Stomach (tissue), 9 donors: ENCODE results near the gene SH3BP5. TPM values are rescaled to one million over a fixed set of nuclear protein-coding genes. Genes with fewer than 3 reads are reported as not detected.

ENCODE experiments used
- DNase-seq, 2 donors: peaks; one replicate each; pipeline versions ENCODE4 v3.0.0 to v3.0.0-alpha.2; 2013 to 2019
- H3K27ac ChIP-seq, 5 donors: fragments of 200-600 bp in 4 of 5; sonication (generic) in 4 of 5; one replicate each; pipeline ENCODE4 v1.5.1; 2013 to 2019; ENCODE audit warnings: mild to moderate bottlenecking in 1 of 5, moderate library complexity in 1 of 5
- H3K27me3 ChIP-seq, 3 donors: fragments of 200-600 bp; sonication (generic); one replicate each; pipeline ENCODE4 v1.5.1; 2017 to 2019; ENCODE audit warnings: mixed run types in 1 of 3
- H3K36me3 ChIP-seq, 4 donors: fragments of 200-600 bp; sonication (generic); 1 replicate in 3 of 4; 2 replicates in 1 of 4; pipeline ENCODE4 v1.5.1; 2016 to 2019
- H3K4me1 ChIP-seq, 4 donors: fragments of 200-600 bp; sonication (generic); one replicate each; pipeline ENCODE4 v1.5.1; 2016 to 2019
- H3K4me3 ChIP-seq, 4 donors: fragments of 200-600 bp; sonication (generic) in 3 of 4; one replicate each; pipeline ENCODE4 v1.5.1; 2016 to 2019; ENCODE audit warnings: mild to moderate bottlenecking in 1 of 4
- H3K9me3 ChIP-seq, 4 donors: fragments of 200-600 bp; sonication (generic); one replicate each; pipeline ENCODE4 v1.5.1; 2016 to 2019
- EP300 ChIP-seq: sonication (generic); formaldehyde crosslinking; IDR thresholded peaks from one replicate; pipeline ENCODE4 v1.6.1; 2017; ENCODE audit warnings: antibody characterized with exemption
- POLR2A ChIP-seq, 4 donors: fragments of 450-650 bp; IDR thresholded peaks; one replicate each; pipeline ENCODE4 v1.6.1; 2016; ENCODE audit warnings: antibody characterized with exemption in 4 of 4, control low read depth in 2 of 4, mild to moderate bottlenecking in 1 of 4, moderate library complexity in 1 of 4
- POLR2AphosphoS5 ChIP-seq, 3 donors: sonication (generic); formaldehyde crosslinking; IDR thresholded peaks; one replicate each; pipeline ENCODE4 v1.6.1; 2016; ENCODE audit warnings: antibody characterized with exemption in 3 of 3
- WGBS, 5 donors: extraction: QIAGEN DNeasy Blood & Tissue Kit in 3 of 5; methylation state at CpG; one replicate each; pipeline versions ENCODE4 v1.1.5 to v1.1.7; 2013 to 2018; 5-methylcytosine and 5-hydroxymethylcytosine counted together
- intact Hi-C: fragments of 100-400 bp; cut with DNase I; formaldehyde crosslinking; loops from one replicate; pipeline ENCODE4 v1.15.1; 2023; ENCODE audit warnings: low total_unique reads
- polyA plus RNA-seq, 3 donors: library from polyadenylated mRNA; stranded (reverse); fragments of 200-250 nt; gene quantifications; one replicate each; pipeline ENCODE4 v1.2.3, GENCODE V29; 2013
- total RNA-seq, 5 donors: library from RNA; depleted of rRNA; stranded (reverse); fragments of >200 nt; gene quantifications; one replicate each; pipeline versions ENCODE4 v1.1.0 to v1.2.3, GENCODE V29; 2014 to 2016
- TF ChIP-seq, protein P1 (sequence below), 7 experiments: fragments of 450-650 bp in 4 of 7; fragments of 200-600 bp in 3 of 7; sonication (generic) in 3 of 7; IDR thresholded peaks; one replicate each; pipeline ENCODE4 v1.5.1; 2016 to 2019; ENCODE audit warnings: antibody characterized with exemption in 7 of 7, control low read depth in 2 of 7, mild to moderate bottlenecking in 1 of 7
- donor health status: healthy with polysubstance abuse.
- donor health status: Bipolar disorder and iron deficiency.
- donor health status: healthy.

The SH3BP5 gene
- total and polyA plus RNA-seq, 8 donors: 1.8 to 43.7 (median 18.9) TPM

GRCh38 chr3:15305359-15305844, 27.0 kb downstream of the SH3BP5 start:
- intact Hi-C loops: no loop called here
- Histone ChIP-seq H3K9me3 (no peaks in the 10 kb centered on the region), H3K27ac (no peak overlapping the region), H3K4me3 (no peak overlapping the region), H3K27me3 (no peaks in the 10 kb centered on the region), H3K36me3 (peaks cover 9 to 22% (median 16%) of the 10 kb centered on the region in 4 donors), H3K4me1 (peaks cover 0 to 19% (median 13%) of the 10 kb centered on the region in 4 donors)
- TF ChIP-seq, protein P1, sequence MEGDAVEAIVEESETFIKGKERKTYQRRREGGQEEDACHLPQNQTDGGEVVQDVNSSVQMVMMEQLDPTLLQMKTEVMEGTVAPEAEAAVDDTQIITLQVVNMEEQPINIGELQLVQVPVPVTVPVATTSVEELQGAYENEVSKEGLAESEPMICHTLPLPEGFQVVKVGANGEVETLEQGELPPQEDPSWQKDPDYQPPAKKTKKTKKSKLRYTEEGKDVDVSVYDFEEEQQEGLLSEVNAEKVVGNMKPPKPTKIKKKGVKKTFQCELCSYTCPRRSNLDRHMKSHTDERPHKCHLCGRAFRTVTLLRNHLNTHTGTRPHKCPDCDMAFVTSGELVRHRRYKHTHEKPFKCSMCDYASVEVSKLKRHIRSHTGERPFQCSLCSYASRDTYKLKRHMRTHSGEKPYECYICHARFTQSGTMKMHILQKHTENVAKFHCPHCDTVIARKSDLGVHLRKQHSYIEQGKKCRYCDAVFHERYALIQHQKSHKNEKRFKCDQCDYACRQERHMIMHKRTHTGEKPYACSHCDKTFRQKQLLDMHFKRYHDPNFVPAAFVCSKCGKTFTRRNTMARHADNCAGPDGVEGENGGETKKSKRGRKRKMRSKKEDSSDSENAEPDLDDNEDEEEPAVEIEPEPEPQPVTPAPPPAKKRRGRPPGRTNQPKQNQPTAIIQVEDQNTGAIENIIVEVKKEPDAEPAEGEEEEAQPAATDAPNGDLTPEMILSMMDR (IDR thresholded peaks at IDR 0.05): peak in 1 of 7 experiments; percentile 8
- TF ChIP-seq EP300 (no peak), POLR2AphosphoS5 (IDR thresholded peaks at IDR 0.05) (no peak), POLR2A (IDR thresholded peaks at IDR 0.05) (no peak)
- 58 to 77% (median 64%) methylated on average over 6 of the region's 6 CpGs for WGBS, 5 donors
- DNase-seq: no peak

GRCh38 chr3:15303728-15304127, 28.7 kb downstream of the SH3BP5 start:
- TF ChIP-seq, protein P1 (IDR thresholded peaks at IDR 0.05): no peak
- no peak for TF ChIP-seq POLR2A (IDR thresholded peaks at IDR 0.05)
- no peak for TF ChIP-seq EP300
- TF ChIP-seq POLR2AphosphoS5 (IDR thresholded peaks at IDR 0.05): no peak
- H3K4me1 ChIP-seq: peaks cover 0 to 23% (median 5%) of the 10 kb centered on the region in 4 donors
- peaks cover 9 to 22% (median 16%) of the 10 kb centered on the region in 4 donors for H3K36me3 ChIP-seq
- H3K27me3 ChIP-seq: no peaks in the 10 kb centered on the region
- H3K9me3 ChIP-seq: no peaks in the 10 kb centered on the region
- intact Hi-C loops: no loop called here
- H3K27ac ChIP-seq: no peak overlapping the region
- WGBS, 5 donors: 86 to 95% (median 94%) methylated on average over 13 of the region's 13 CpGs
- no peak overlapping the region for H3K4me3 ChIP-seq
- DNase-seq: no peak

- Histone ChIP-seq H3K27me3 (no peaks in the 10 kb centered on the region), H3K36me3 (peaks cover 9 to 22% (median 16%) of the 10 kb centered on the region in 4 donors), H3K9me3 (no peaks in the 10 kb centered on the region), H3K27ac (no peak overlapping the region), H3K4me1 (peaks cover 0 to 23% (median 5%) of the 10 kb centered on the region in 4 donors), H3K4me3 (no peak overlapping the region)
- 86 to 97% (median 91%) methylated on average over 8 of the region's 8 CpGs for WGBS, 5 donors
- TF ChIP-seq POLR2A (IDR thresholded peaks at IDR 0.05): no peak
- TF ChIP-seq POLR2AphosphoS5 (IDR thresholded peaks at IDR 0.05): no peak
- TF ChIP-seq, protein P1 (IDR thresholded peaks at IDR 0.05): no peak
- no peak for TF ChIP-seq EP300
- intact Hi-C loops: no loop called here
- DNase-seq: no peak
These were observed 29.2 kb downstream of the SH3BP5 start for GRCh38 chr3:15303216-15303615.

DNA sequence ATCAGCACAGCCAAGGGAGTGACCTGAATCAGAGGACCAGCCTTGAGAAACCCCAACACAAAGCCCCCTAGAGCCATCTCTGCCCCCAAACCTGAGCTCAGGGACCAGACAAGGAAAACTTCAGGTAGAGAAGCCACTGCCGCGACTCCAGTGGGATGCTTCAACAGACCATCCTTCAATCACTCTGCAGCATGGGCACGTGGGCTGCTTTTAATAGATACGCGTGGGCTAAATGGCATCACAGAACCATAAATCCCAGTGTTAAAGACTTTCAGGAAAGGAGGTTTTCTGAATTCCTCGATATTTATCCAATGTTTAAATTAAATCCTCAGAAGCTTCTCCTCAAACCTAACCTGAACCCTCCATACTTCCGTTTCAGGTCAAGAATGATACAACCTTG, 30.6 kb downstream of the SH3BP5 start:
- TF ChIP-seq, protein P1 (IDR thresholded peaks at IDR 0.05): no peak
- TF ChIP-seq POLR2AphosphoS5 (IDR thresholded peaks at IDR 0.05) (no peak), POLR2A (IDR thresholded peaks at IDR 0.05) (no peak), EP300 (no peak)
- H3K36me3 ChIP-seq: peaks cover 9 to 22% (median 16%) of the 10 kb centered on the region in 4 donors
- 94 to 97% (median 96%) methylated on average over 7 of the region's 7 CpGs for WGBS, 5 donors
- intact Hi-C loops: no loop called here
- DNase-seq: no peak
- peak overlapping the region in 1 of 5 donors; percentile 18 for H3K27ac ChIP-seq
- H3K27me3 ChIP-seq: no peaks in the 10 kb centered on the region
- H3K4me3 ChIP-seq: no peak overlapping the region
- H3K4me1 ChIP-seq: peaks cover 0 to 23% (median 5%) of the 10 kb centered on the region in 4 donors
- H3K9me3 ChIP-seq: no peaks in the 10 kb centered on the region
